ENCODE measurements around the gene HOXC13. TPM values are rescaled to one million over a fixed set of nuclear protein-coding genes. Genes with fewer than 3 reads are reported as not detected.
A peak's percentile ranks its signal among the peaks of the same experiment; 100 is the strongest.

HOXC13 gene, protein sequence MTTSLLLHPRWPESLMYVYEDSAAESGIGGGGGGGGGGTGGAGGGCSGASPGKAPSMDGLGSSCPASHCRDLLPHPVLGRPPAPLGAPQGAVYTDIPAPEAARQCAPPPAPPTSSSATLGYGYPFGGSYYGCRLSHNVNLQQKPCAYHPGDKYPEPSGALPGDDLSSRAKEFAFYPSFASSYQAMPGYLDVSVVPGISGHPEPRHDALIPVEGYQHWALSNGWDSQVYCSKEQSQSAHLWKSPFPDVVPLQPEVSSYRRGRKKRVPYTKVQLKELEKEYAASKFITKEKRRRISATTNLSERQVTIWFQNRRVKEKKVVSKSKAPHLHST
- total RNA-seq: not detected

DNA sequence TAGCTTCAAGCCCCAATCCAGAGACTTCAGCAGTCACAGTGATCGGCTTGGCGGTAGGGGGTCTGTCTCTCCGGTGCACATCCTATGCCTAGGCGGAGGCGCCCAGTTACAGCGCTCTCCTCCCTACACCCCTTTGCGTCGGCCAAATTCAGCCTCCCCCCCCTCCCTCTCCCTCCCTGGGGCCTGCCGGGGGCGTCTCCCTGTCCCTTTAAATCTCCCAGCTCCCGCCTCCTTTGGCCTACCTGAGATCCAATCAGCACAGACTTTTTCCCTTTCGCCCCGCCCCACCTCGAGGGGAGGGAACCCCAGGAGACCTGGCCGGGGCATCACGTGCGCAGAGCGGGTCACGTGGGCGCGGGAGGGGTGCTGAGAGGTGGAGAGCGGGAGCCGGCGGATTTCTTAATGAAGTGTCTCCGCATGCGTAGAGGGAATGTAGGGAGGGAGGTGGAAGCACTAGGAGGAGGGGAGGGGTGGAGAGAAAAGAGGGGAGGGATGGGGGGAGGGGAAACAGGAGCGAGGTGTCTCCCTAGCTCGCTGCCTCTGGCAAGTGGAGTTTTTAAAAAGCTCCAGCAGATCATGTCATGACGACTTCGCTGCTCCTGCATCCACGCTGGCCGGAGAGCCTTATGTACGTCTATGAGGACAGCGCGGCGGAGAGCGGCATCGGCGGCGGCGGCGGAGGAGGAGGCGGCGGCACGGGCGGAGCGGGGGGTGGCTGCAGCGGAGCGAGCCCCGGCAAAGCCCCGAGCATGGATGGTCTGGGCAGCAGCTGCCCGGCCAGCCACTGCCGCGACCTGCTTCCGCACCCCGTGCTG lies at the start of gene HOXC13:
HOXC13 (plus strand) TSS at position 506 of the 815 bp plus-strand sequence; CDS start at position 582, 76 bp downstream.
- peaks cover 0 to 32% (median 12%) of the 10 kb centered on the region in 3 donors for H3K4me1 ChIP-seq
- TF ChIP-seq, protein P1, sequence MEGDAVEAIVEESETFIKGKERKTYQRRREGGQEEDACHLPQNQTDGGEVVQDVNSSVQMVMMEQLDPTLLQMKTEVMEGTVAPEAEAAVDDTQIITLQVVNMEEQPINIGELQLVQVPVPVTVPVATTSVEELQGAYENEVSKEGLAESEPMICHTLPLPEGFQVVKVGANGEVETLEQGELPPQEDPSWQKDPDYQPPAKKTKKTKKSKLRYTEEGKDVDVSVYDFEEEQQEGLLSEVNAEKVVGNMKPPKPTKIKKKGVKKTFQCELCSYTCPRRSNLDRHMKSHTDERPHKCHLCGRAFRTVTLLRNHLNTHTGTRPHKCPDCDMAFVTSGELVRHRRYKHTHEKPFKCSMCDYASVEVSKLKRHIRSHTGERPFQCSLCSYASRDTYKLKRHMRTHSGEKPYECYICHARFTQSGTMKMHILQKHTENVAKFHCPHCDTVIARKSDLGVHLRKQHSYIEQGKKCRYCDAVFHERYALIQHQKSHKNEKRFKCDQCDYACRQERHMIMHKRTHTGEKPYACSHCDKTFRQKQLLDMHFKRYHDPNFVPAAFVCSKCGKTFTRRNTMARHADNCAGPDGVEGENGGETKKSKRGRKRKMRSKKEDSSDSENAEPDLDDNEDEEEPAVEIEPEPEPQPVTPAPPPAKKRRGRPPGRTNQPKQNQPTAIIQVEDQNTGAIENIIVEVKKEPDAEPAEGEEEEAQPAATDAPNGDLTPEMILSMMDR (IDR thresholded peaks at IDR 0.05): no peak
- no peak for TF ChIP-seq EP300 (IDR thresholded peaks at IDR 0.05)
- no peak for TF ChIP-seq POLR2A (IDR thresholded peaks at IDR 0.05)
- TF ChIP-seq POLR2AphosphoS5 (IDR thresholded peaks at IDR 0.05): no peak
- H3K27me3 ChIP-seq: peaks cover 100% of the 10 kb centered on the region
- no peak within 1 kb of the TSS for H3K4me3 ChIP-seq
- 4% methylated on average over 11 to 19 of the region's 56 CpGs for WGBS, 2 donors (ENCODE audit: low coverage in 1 of 2)
- no peak within 1 kb of the TSS for H3K27ac ChIP-seq
- no peaks in the 10 kb centered on the region for H3K9me3 ChIP-seq
- ATAC-seq: peak; percentile 10
- H3K36me3 ChIP-seq: no peaks in the 10 kb centered on the region

DNA sequence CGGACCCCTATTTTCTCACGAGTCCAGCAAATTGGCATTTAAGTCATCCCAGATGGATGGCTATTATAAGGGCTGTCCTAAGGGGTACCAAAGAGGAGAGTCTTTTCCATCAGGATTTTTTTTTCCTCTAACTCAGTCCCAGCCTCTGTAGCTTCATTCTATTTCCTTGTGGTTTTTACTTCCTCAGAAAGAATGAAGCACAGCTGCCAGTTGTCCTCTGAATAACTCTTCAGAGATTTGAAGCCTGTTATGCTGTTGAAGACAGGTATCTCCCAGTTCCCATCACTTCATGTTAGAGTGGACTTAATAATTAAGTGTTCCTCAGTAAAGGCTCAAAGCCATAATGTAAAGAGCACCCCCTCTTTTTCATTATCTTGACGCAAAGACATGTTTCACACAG lies 48.5 kb upstream of the HOXC13 start:
- Histone ChIP-seq H3K4me3 (no peak overlapping the region), H3K9me3 (no peaks in the 10 kb centered on the region), H3K36me3 (no peaks in the 10 kb centered on the region), H3K4me1 (no peaks in the 10 kb centered on the region), H3K27ac (no peak overlapping the region), H3K27me3 (peaks cover 68% of the 10 kb centered on the region)
- 85 to 100% methylated on average over 3 of the region's 3 CpGs for WGBS, 2 donors (ENCODE audit: low coverage in 1 of 2)
- no peak for TF ChIP-seq POLR2AphosphoS5 (IDR thresholded peaks at IDR 0.05)
- TF ChIP-seq EP300 (IDR thresholded peaks at IDR 0.05): no peak
- TF ChIP-seq, protein P1 (IDR thresholded peaks at IDR 0.05): no peak
- no peak for TF ChIP-seq POLR2A (IDR thresholded peaks at IDR 0.05)
- no peak for ATAC-seq

DNA sequence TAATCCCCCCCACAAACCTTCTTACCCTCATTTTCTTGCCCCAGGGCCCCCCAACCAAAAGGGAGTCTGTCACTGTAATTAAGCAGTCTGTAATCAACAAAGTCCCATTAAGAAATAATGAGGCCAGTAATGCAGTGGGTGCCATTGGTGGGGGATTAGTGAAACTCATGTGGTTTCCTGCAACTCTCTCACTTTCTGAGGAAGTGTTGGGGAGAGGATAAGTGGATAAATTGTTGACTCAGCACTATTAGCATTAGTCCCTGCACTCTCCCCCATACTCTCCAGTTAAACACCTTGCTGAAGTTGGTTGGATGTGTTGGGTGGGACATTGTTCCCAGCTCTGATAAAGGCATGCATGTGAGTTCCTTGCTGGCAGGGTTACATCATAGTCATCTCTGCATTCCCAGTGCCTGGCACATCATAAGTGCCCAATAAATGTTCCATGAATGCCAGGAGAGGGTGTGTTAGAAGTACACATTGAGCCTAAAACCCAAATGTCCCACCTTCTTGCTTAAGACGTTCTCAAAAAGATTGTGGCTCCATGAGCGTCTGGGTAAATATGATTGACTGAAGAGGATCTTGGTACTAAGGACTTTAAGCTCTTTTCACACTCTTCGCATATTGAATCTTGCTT lies 45.8 kb upstream of the HOXC13 start:
- no peak for ATAC-seq
- Histone ChIP-seq H3K4me1 (no peaks in the 10 kb centered on the region), H3K9me3 (no peaks in the 10 kb centered on the region), H3K27me3 (peaks cover 79% of the 10 kb centered on the region), H3K4me3 (no peak overlapping the region), H3K36me3 (no peaks in the 10 kb centered on the region), H3K27ac (no peak overlapping the region)
- WGBS, 2 donors (ENCODE audit: low coverage in 1 of 2): 67 to 82% methylated on average over 3 of the region's 3 CpGs
- TF ChIP-seq EP300 (IDR thresholded peaks at IDR 0.05): no peak
- TF ChIP-seq, protein P1 (IDR thresholded peaks at IDR 0.05): no peak
- TF ChIP-seq POLR2A (IDR thresholded peaks at IDR 0.05): no peak
- no peak for TF ChIP-seq POLR2AphosphoS5 (IDR thresholded peaks at IDR 0.05)

DNA sequence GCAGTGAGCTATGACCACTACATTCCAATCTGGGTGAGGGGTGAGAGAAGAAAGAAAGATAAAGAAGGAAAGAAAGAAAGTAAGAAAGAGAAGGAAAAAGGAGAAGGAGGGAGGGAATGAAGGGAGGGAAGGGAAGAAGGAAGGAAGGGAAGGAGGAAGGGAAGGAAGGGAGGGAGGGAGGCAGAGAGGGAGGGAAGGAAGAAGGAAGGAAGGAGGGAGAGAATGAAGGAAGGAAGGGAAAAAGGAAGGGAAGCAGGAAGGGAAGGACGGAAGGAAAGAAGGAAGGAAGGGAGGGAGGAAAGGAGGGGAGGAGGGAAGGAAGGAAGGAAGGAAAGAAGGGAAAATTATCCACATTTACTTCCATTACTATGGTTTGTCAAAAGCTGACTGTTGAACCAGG lies 39.4 kb upstream of the HOXC13 start:
- Histone ChIP-seq H3K9me3 (no peaks in the 10 kb centered on the region), H3K4me1 (no peaks in the 10 kb centered on the region), H3K27ac (no peak overlapping the region), H3K27me3 (peaks cover 85% of the 10 kb centered on the region), H3K36me3 (no peaks in the 10 kb centered on the region), H3K4me3 (no peak overlapping the region)
- WGBS, 2 donors (ENCODE audit: low coverage in 1 of 2): 17% methylated on average over 1 of the region's 1 CpG; no CpG with 5 or more reads in 1 of the 2 donors
- TF ChIP-seq, protein P1 (IDR thresholded peaks at IDR 0.05): no peak
- no peak for TF ChIP-seq EP300 (IDR thresholded peaks at IDR 0.05)
- no peak for TF ChIP-seq POLR2A (IDR thresholded peaks at IDR 0.05)
- TF ChIP-seq POLR2AphosphoS5 (IDR thresholded peaks at IDR 0.05): no peak
- no peak for ATAC-seq

Measured in gastroesophageal sphincter (tissue), 4 donors.